ENCODE data around the gene WASF2. TPM values are rescaled to one million over a fixed set of nuclear protein-coding genes. Genes with fewer than 3 reads are reported as not detected.
A peak's percentile ranks its signal among the peaks of the same experiment; 100 is the strongest.

Gene WASF2
- total RNA-seq, 1 donor from 2014 or later: 189 TPM

- no peak for TF ChIP-seq CTCF (IDR thresholded peaks at IDR 0.05)
- no peaks in the 10 kb centered on the region for H3K27me3 Mint-ChIP-seq (ENCODE audit: unreplicated experiment)
- H3K27ac Mint-ChIP-seq (ENCODE audit: unreplicated experiment): peak overlapping the region; percentile 61
- H3K9me3 Mint-ChIP-seq (ENCODE audit: unreplicated experiment): no peaks in the 10 kb centered on the region
- DNase-seq (ENCODE audit: extremely low spot score, unreplicated experiment): no peak
- peaks cover 14% of the 10 kb centered on the region for H3K4me1 Mint-ChIP-seq (ENCODE audit: unreplicated experiment)
- H3K36me3 Mint-ChIP-seq (ENCODE audit: unreplicated experiment): peaks cover 16% of the 10 kb centered on the region
- H3K4me3 Mint-ChIP-seq (ENCODE audit: unreplicated experiment): no peak overlapping the region
Measured at GRCh38 chr1:27444632-27445031, 45.3 kb downstream of the WASF2 start.

GRCh38 chr1:27439150-27439549, 50.8 kb downstream of the WASF2 start:
- no peak overlapping the region for H3K4me3 Mint-ChIP-seq (ENCODE audit: unreplicated experiment)
- H3K9me3 Mint-ChIP-seq (ENCODE audit: unreplicated experiment): no peaks in the 10 kb centered on the region
- H3K36me3 Mint-ChIP-seq (ENCODE audit: unreplicated experiment): peaks cover 9% of the 10 kb centered on the region
- H3K27me3 Mint-ChIP-seq (ENCODE audit: unreplicated experiment): no peaks in the 10 kb centered on the region
- no peak for TF ChIP-seq CTCF (IDR thresholded peaks at IDR 0.05)
- DNase-seq (ENCODE audit: extremely low spot score, unreplicated experiment): no peak
- H3K27ac Mint-ChIP-seq (ENCODE audit: unreplicated experiment): peak overlapping the region; percentile 6
- H3K4me1 Mint-ChIP-seq (ENCODE audit: unreplicated experiment): peaks cover 50% of the 10 kb centered on the region

GRCh38 chr1:27438621-27439061, 51.3 kb downstream of the WASF2 start:
- TF ChIP-seq CTCF (IDR thresholded peaks at IDR 0.05): no peak
- Mint-ChIP-seq H3K27me3 (ENCODE audit: unreplicated experiment) (no peaks in the 10 kb centered on the region), H3K27ac (ENCODE audit: unreplicated experiment) (no peak overlapping the region), H3K9me3 (ENCODE audit: unreplicated experiment) (no peaks in the 10 kb centered on the region), H3K4me3 (ENCODE audit: unreplicated experiment) (no peak overlapping the region), H3K4me1 (ENCODE audit: unreplicated experiment) (peaks cover 55% of the 10 kb centered on the region), H3K36me3 (ENCODE audit: unreplicated experiment) (peaks cover 9% of the 10 kb centered on the region)
- DNase-seq (ENCODE audit: extremely low spot score, unreplicated experiment): no peak

- no peak for DNase-seq (ENCODE audit: extremely low spot score, unreplicated experiment)
- peaks cover 9% of the 10 kb centered on the region for H3K36me3 Mint-ChIP-seq (ENCODE audit: unreplicated experiment)
- H3K9me3 Mint-ChIP-seq (ENCODE audit: unreplicated experiment): no peaks in the 10 kb centered on the region
- TF ChIP-seq CTCF (IDR thresholded peaks at IDR 0.05): no peak
- peak overlapping the region; percentile 17 for H3K4me3 Mint-ChIP-seq (ENCODE audit: unreplicated experiment)
- H3K27me3 Mint-ChIP-seq (ENCODE audit: unreplicated experiment): no peaks in the 10 kb centered on the region
- H3K27ac Mint-ChIP-seq (ENCODE audit: unreplicated experiment): peak overlapping the region; percentile 89
- H3K4me1 Mint-ChIP-seq (ENCODE audit: unreplicated experiment): peaks cover 71% of the 10 kb centered on the region
Measured at GRCh38 chr1:27436204-27437159, 53.5 kb downstream of the WASF2 start.

GRCh38 chr1:27435566-27436203, 54.3 kb downstream of the WASF2 start:
- peaks cover 79% of the 10 kb centered on the region for H3K4me1 Mint-ChIP-seq (ENCODE audit: unreplicated experiment)
- TF ChIP-seq CTCF (IDR thresholded peaks at IDR 0.05): no peak
- H3K4me3 Mint-ChIP-seq (ENCODE audit: unreplicated experiment): no peak overlapping the region
- H3K27ac Mint-ChIP-seq (ENCODE audit: unreplicated experiment): peak overlapping the region; percentile 89
- no peak for DNase-seq (ENCODE audit: extremely low spot score, unreplicated experiment)
- no peaks in the 10 kb centered on the region for H3K9me3 Mint-ChIP-seq (ENCODE audit: unreplicated experiment)
- H3K36me3 Mint-ChIP-seq (ENCODE audit: unreplicated experiment): peaks cover 9% of the 10 kb centered on the region
- H3K27me3 Mint-ChIP-seq (ENCODE audit: unreplicated experiment): no peaks in the 10 kb centered on the region

Measured in osteocyte (in vitro differentiated cells).